Ascending aorta (tissue), 2 donors: ENCODE results near the gene FAM3D. TPM values are rescaled to one million over a fixed set of nuclear protein-coding genes. Genes with fewer than 3 reads are reported as not detected.

Experiments used
- DNase-seq, 2 donors: peaks; one replicate each; pipeline ENCODE4 v3.0.0-alpha.2; 2019; ENCODE audit warnings: low spot score in 2 of 2
- H3K27ac ChIP-seq, 2 donors: fragments of 200-600 bp; sonication (generic); one replicate each; pipeline ENCODE4 v1.5.1; 2016 to 2017; ENCODE audit warnings: mild to moderate bottlenecking in 1 of 2
- H3K27me3 ChIP-seq: fragments of 200-600 bp; sonication (generic); one replicate; pipeline ENCODE4 v1.5.1; 2017
- H3K36me3 ChIP-seq, 2 donors: fragments of 200-600 bp; sonication (generic); one replicate each; pipeline ENCODE4 v1.5.1; 2016
- H3K4me1 ChIP-seq, 2 donors: fragments of 200-600 bp; sonication (generic); one replicate each; pipeline ENCODE4 v1.5.1; 2016 to 2017; ENCODE audit warnings: mild to moderate bottlenecking in 1 of 2
- H3K4me3 ChIP-seq, 2 donors: fragments of 200-600 bp; sonication (generic); one replicate each; pipeline ENCODE4 v1.5.1; 2016 to 2017; ENCODE audit warnings: mild to moderate bottlenecking in 1 of 2
- H3K9me3 ChIP-seq, 2 donors: fragments of 200-600 bp; sonication (generic); one replicate each; pipeline ENCODE4 v1.5.1; 2016
- intact Hi-C: fragments of 100-400 bp; cut with DNase I; formaldehyde crosslinking; loops from one replicate; pipeline ENCODE4 v1.15.1; 2023
- total RNA-seq: library from RNA; depleted of rRNA; stranded (reverse); fragments of >200 nt; gene quantifications from one replicate; pipeline ENCODE4 v1.1.0, GENCODE V29; 2016
- TF ChIP-seq, protein P1 (sequence below), 3 experiments: fragments of 200-600 bp in 2 of 3; fragments of 450-650 bp in 1 of 3; sonication (generic) in 2 of 3; IDR thresholded peaks; one replicate each; pipeline ENCODE4 v1.5.1; 2016 to 2019; ENCODE audit warnings: antibody characterized with exemption in 3 of 3, mild to moderate bottlenecking in 1 of 3, moderate library complexity in 1 of 3

FAM3D gene
- total RNA-seq, 1 donor from 2014 or later: not detected

GRCh38 chr3:58661836-58662420 lies 4.6 kb downstream of the FAM3D start:
- no peaks in the 10 kb centered on the region for H3K27me3 ChIP-seq
- no peak overlapping the region for H3K27ac ChIP-seq
- intact Hi-C loops: no loop called here
- peak in 1 of 2 donors; percentile 11 for DNase-seq
- H3K9me3 ChIP-seq: no peaks in the 10 kb centered on the region
- H3K4me1 ChIP-seq: no peaks in the 10 kb centered on the region
- TF ChIP-seq, protein P1, sequence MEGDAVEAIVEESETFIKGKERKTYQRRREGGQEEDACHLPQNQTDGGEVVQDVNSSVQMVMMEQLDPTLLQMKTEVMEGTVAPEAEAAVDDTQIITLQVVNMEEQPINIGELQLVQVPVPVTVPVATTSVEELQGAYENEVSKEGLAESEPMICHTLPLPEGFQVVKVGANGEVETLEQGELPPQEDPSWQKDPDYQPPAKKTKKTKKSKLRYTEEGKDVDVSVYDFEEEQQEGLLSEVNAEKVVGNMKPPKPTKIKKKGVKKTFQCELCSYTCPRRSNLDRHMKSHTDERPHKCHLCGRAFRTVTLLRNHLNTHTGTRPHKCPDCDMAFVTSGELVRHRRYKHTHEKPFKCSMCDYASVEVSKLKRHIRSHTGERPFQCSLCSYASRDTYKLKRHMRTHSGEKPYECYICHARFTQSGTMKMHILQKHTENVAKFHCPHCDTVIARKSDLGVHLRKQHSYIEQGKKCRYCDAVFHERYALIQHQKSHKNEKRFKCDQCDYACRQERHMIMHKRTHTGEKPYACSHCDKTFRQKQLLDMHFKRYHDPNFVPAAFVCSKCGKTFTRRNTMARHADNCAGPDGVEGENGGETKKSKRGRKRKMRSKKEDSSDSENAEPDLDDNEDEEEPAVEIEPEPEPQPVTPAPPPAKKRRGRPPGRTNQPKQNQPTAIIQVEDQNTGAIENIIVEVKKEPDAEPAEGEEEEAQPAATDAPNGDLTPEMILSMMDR (IDR thresholded peaks at IDR 0.05): no peak
- H3K4me3 ChIP-seq: no peak overlapping the region
- H3K36me3 ChIP-seq: no peaks in the 10 kb centered on the region

- H3K27ac ChIP-seq: no peak overlapping the region
- no peaks in the 10 kb centered on the region for H3K36me3 ChIP-seq
- no peak for DNase-seq
- intact Hi-C loops: no loop called here
- TF ChIP-seq, protein P1 (IDR thresholded peaks at IDR 0.05): no peak
- H3K9me3 ChIP-seq: no peaks in the 10 kb centered on the region
- H3K27me3 ChIP-seq: no peaks in the 10 kb centered on the region
- no peaks in the 10 kb centered on the region for H3K4me1 ChIP-seq
- no peak overlapping the region for H3K4me3 ChIP-seq
Observed at GRCh38 chr3:58660998-58661397, 5.6 kb downstream of the FAM3D start.

DNA sequence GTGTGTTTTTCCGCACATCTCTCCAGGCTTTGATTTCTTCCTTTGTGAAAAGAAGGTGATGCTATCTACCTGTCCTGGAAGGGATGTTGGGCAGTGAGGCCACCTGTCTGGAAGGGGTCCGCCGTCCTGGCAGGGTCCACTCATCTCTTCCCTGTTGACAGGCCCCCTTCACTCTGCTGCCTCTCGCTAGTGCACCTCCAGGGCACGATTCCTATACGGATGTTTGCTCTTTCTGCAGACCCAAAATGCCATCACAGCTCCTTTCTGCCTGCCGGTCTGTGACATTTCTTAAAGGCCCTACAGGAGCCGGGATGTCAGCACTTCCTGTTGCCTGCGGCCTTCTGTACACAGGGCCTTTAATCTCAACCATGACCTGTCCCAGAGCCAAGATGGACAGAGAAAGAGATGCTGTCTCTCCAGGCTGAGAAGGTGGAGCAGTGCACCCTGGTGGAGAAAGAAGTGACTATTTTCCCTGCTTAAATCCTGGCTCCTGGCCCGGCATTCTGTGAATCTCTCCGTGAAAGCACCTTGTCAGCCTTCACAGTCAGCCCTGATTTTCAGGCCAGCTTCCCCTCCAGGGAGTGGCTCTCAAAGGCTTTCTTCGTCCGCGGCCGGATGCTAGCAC lies 7.4 kb downstream of the FAM3D start:
- Histone ChIP-seq H3K36me3 (no peaks in the 10 kb centered on the region), H3K27me3 (no peaks in the 10 kb centered on the region), H3K4me3 (no peak overlapping the region), H3K4me1 (no peaks in the 10 kb centered on the region), H3K27ac (no peak overlapping the region), H3K9me3 (no peaks in the 10 kb centered on the region)
- DNase-seq: peak in 1 of 2 donors; percentile 28
- TF ChIP-seq, protein P1 (IDR thresholded peaks at IDR 0.05): no peak
- intact Hi-C loops: no loop called here

- no peaks in the 10 kb centered on the region for H3K27me3 ChIP-seq
- intact Hi-C loops: no loop called here
- H3K4me3 ChIP-seq: no peak overlapping the region
- no peak overlapping the region for H3K27ac ChIP-seq
- no peaks in the 10 kb centered on the region for H3K9me3 ChIP-seq
- H3K4me1 ChIP-seq: no peaks in the 10 kb centered on the region
- peak in 1 of 2 donors; percentile 15 for DNase-seq
- TF ChIP-seq, protein P1 (IDR thresholded peaks at IDR 0.05): no peak
- H3K36me3 ChIP-seq: no peaks in the 10 kb centered on the region
Observed at GRCh38 chr3:58658508-58658907, 8.1 kb downstream of the FAM3D start.

- TF ChIP-seq, protein P1 (IDR thresholded peaks at IDR 0.05): no peak
- Histone ChIP-seq H3K9me3 (no peaks in the 10 kb centered on the region), H3K27me3 (no peaks in the 10 kb centered on the region), H3K4me3 (no peak overlapping the region), H3K4me1 (no peaks in the 10 kb centered on the region), H3K27ac (no peak overlapping the region), H3K36me3 (no peaks in the 10 kb centered on the region)
- intact Hi-C loops: no loop called here
- DNase-seq: peak in 1 of 2 donors; percentile 39
Observed at GRCh38 chr3:58657571-58658141, 8.9 kb downstream of the FAM3D start.
